ENCODE results near the gene TBCK.

GRCh38 chr4:106038012-106038411 lies 278.0 kb downstream of the TBCK start:
- TF ChIP-seq EZH2 (IDR thresholded peaks at IDR 0.05; ENCODE audit: borderline replicate concordance, low read depth, low read length, poor library complexity, severe bottlenecking): no peak
- TF ChIP-seq CTCF (conservative IDR thresholded peaks at IDR 0.05; ENCODE audit: low read depth, low read length): no peak

Data from A673 (cell line).